ENCODE measurements around the gene SEPTIN2. TPM values are rescaled to one million over a fixed set of nuclear protein-coding genes. Genes with fewer than 3 reads are reported as not detected.
"Not testable (repeated sequence)": the region's sequence is repeated elsewhere in the genome, so short reads cannot be mapped to it uniquely, and the experiment has no call there.

Gene SEPTIN2
- polyA plus RNA-seq, 3 donors: 133 to 335 (median 211) TPM

DNA sequence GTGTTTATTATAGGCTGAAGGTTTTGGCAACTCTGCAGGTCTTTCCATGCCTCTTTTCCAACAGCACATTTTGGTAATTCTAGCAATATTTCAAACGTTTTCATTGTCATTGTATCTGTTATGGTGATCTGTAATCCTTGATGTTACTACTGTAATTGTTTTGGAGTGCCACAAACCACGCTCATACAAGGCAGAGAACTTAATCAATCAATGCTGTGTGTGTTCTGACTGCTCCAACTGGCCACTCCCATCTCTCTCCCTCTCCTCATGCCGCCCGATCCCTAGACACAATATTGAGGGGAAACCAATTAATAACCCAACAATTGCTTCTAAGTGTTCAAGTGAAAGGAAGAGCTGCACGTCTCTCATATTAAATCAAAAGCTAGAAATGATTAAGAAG lies 33.2 kb upstream of the SEPTIN2 start:
- WGBS, 3 donors: 40 to 70% (median 67%) methylated on average over 5 of the region's 5 CpGs
- no peak overlapping the region for H3K27ac ChIP-seq (ENCODE audit: low read depth, low read length)

DNA sequence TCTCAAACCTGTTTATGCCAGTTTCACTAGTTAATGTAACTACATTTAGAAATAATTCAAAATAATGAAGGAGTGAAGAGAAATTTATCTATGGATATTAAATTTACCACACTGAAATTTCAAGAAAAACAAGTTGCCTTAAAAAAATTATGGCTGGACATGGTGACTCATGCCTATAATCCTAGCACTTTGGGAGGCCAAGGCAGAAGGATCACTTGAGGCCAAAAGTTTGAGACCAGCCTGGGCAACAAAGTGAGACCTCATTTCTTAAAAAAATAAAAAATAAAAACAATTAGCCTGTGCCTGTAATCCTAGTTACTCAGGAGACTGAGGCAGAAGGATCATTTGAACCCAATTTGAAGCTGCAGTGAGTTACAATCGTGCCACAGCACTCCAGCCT lies 30.1 kb upstream of the SEPTIN2 start:
- H3K27ac ChIP-seq (ENCODE audit: low read depth, low read length): no peak overlapping the region
- 76 to 100% (median 96%) methylated on average over 1 of the region's 1 CpG for WGBS, 3 donors

DNA sequence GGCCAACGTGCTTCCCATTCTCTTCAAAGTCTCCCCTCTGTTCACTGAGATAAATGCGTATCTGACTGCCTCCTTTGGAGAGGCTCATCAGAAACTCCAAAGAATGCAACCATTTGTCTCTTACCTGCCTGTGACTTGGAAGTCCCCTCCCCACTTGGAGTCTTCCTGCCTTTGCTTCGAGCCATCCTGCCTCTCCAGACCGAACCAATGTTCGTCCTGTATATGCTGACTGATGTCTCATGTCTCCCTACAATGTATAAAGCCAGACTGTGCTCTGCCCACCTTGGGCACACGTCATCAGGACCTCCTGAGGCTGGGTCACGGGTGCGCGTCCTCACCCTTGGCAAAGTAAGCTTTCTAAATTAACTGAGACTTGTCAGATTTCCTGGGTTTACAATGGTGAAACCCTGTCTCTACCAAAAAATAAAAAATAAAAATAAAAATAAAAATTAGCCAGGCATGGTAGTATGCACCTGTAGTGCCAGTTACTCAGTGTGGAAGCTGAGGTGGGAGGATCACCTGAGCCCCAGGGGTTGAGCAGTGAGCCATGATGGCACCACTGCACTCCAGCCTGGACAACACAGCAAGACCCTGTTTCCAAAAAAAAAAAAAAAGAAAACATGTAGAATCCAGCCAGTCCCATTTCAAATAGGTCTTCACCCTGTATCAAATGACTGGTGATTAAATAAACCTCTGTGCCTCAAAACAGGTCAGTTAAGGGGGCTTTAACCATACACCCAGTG lies 29.2 kb upstream of the SEPTIN2 start:
- 93 to 95% (median 94%) methylated on average over 9 of the region's 9 CpGs for WGBS, 3 donors
- no peak overlapping the region for H3K27ac ChIP-seq (ENCODE audit: low read depth, low read length)

DNA sequence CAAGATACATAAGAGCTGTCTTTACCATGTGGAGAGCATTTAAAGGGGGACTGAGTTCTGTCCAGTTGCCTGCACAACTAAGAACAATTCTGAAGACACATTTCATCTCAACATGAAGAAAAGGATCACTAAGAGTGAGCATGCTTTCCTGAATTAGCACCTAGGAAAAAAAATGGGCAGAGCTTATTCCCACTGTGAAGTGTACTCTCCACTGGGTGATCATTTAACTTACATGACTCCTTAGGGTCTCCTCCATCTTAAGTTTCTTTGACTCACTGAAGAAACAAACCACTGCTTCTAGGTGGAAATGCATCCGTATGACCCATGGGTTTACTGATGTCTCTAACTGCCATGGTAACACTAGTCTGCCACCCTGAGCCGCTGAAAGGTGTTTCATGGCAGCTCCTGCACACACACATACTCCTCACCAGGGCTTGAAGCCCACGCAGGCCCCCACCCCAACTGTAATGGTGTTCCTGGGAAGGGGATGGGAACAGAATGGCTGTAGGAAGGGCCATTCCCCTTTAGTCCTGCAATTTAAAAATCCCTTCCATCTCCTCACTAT lies 27.3 kb upstream of the SEPTIN2 start:
- H3K27ac ChIP-seq (ENCODE audit: low read depth, low read length): no peak overlapping the region
- 86 to 90% (median 88%) methylated on average over 3 of the region's 3 CpGs for WGBS, 3 donors

DNA sequence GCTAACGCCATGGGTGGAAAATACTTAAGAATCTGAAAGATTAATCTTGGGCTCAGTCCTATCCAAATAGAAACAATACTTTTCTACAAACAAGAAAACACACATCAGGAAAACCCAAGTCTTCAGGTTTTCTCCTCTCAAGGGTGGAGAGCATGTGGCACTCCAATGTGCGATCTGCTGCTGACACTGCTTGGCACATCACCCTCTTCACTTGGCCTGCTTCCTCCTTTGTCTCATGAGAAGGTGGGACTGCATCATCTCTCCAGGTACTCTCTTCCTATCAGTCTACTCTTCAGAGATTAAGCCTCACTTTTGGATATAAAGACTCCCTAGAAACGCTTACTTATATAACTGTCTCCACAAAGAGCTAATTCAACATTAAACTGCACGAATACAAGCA lies 26.7 kb upstream of the SEPTIN2 start:
- 49 to 89% (median 87%) methylated on average over 4 of the region's 4 CpGs for WGBS, 3 donors
- H3K27ac ChIP-seq (ENCODE audit: low read depth, low read length): no peak overlapping the region

DNA sequence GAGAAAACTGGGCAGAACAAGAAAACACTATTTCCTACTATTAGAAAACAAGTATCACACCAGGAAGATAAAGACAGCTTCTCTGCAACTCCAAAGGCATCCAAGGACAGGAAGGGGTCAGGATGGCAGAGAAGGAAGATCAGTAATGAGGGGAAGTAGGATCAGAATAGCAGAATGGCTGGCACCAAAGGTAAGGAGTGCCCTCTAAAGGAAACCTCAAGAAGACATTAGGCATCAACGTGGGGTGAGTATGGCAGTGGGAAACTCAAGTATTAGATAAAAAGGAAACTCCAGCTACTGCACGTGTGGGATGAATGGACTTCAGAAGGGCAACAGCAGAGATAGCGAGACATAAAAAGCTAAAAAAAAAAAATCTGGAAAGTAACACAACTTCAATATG lies 26.1 kb upstream of the SEPTIN2 start:
- H3K27ac ChIP-seq (ENCODE audit: low read depth, low read length): no peak overlapping the region
- 55 to 56% (median 55%) methylated on average over 3 of the region's 3 CpGs for WGBS, 3 donors

DNA sequence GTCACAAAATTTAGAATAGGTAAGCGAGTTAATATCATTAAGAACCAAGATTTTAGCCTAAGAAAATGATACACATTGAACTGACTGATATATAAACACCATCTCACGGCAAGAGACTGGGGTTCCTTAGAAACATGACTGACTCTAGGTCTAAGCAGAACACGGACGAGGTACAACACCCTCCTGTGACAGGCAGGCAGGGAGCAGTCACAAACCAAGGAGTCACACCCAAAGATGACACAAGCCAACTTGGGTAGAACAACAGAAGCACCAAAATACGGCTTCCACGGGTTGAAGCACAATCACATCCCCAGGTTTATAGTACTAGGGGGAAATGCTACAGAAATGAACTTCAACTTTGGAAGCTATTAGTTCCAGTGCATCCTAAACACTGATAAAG lies 24.6 kb upstream of the SEPTIN2 start:
- 83 to 91% (median 84%) methylated on average over 6 of the region's 6 CpGs for WGBS, 3 donors
- no peak overlapping the region for H3K27ac ChIP-seq (ENCODE audit: low read depth, low read length)

DNA sequence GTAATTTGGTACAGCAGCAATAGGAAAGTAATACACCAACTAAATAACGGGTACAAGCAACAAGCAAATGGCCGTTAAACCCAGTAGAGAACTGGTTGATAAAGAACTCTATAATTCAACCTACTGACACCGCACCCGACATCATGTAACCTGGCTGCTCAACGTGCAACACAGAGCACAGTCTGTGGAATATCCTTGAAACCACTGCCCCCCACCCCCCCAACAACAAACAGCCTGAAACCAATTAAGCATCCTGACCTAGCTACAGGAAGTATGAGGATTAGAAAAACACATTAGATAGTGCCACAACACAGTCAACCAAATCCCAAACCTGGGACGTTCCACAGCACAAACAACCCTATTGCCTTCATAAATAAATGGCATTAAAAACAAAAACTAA lies 23.7 kb upstream of the SEPTIN2 start:
- no peak overlapping the region for H3K27ac ChIP-seq (ENCODE audit: low read depth, low read length)
- 65 to 84% (median 78%) methylated on average over 6 of the region's 6 CpGs for WGBS, 3 donors

DNA sequence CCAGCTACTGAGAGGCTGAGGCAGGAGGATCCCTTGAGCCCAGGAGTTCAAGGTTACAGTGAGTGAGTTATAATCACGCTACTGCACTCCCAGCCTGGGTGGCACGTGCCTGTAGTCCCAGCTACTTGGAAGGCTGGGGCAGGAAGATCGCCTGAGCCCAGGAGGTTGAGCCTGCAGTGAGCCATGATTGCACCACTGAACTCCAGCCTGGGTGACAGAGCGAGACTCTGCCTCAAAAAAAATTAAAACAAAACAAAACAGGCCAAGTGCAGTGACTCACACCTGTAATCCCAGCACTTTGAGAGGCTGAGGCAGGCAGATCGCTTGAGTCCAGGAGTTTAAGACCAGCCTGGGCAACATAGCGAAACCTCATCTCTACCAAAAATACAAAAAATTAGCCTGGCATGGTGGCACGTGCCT lies 22.3 kb upstream of the SEPTIN2 start:
- 77 to 93% (median 91%) methylated on average over 7 of the region's 7 CpGs for WGBS, 3 donors
- H3K27ac ChIP-seq (ENCODE audit: low read depth, low read length): not testable (repeated sequence)

DNA sequence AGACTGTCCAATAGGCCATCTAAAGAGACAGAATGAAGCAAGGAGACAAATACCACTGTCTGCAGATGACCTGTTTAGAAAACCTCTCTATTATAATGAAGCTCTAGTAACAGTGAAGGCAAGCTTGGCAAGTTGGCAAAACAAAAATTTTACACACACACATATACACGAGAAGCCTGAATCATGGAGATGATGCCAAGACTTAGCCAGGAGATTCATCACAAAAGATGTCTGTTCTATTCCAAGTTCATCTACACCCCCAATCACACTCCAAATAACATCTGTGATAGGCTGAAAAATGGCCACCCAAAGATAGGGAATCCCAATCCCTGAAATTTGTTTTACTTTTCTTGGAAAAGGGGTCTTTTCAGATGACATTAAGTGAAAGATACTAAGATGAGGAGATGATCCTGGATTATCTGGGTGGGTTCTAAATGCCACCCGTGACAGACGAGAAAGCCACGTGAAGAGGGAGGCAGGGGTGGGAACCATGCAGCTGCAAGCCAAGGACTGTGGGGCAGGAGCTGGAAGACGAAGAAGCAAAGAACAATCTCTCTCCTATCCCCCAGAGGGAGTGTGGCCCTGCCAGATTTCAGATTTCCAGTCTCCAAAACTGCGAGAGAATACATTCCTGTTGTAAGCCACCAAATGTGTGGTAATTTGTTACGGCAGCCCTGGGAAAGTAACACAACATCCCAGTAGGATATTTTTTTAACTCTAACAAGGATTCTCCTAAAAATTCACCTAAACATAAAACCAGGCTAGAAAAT lies 20.2 kb upstream of the SEPTIN2 start:
- 43 to 71% (median 67%) methylated on average over 7 of the region's 7 CpGs for WGBS, 3 donors
- H3K27ac ChIP-seq (ENCODE audit: low read depth, low read length): no peak overlapping the region

DNA sequence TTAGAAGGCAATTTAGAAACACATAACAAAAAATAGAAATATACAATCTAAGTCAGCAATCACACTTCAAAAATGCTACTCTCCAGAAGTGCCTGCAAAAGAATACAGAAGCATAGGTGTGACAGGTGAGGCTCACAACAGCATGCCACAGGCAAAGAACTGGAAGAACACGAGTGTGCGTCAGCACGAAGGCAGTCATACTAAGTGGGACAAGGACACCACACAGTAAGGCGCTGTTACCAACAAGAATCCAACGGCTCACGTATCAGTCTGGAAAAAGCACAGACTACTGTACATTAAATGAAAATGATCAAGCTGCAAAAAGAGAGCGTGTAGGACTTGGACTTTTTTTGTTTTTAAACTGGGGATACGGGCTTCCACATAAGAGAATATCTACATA lies 19.0 kb upstream of the SEPTIN2 start:
- 87 to 99% (median 97%) methylated on average over 8 of the region's 8 CpGs for WGBS, 3 donors
- H3K27ac ChIP-seq (ENCODE audit: low read depth, low read length): no peak overlapping the region

DNA sequence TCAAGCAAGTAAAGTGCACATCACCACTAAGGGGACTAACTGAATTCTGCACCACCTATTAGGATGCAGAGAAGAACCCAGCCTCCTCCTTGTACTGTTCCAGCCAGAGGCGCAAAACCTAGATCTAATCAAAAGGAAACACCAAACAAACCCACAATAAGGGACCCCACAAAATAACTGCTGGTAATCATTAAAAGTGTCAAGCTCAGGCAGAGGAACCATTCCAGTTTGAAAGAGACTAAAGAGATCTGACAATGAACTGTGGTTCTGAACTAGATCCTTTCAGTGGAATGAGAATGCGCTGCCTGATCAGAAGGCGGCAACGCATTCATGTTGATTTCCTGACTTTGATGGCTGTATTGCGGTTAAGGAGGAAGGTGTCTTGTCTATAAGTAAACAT lies 17.1 kb upstream of the SEPTIN2 start:
- WGBS, 3 donors: 62 to 87% (median 65%) methylated on average over 5 of the region's 5 CpGs
- H3K27ac ChIP-seq (ENCODE audit: low read depth, low read length): no peak overlapping the region

DNA sequence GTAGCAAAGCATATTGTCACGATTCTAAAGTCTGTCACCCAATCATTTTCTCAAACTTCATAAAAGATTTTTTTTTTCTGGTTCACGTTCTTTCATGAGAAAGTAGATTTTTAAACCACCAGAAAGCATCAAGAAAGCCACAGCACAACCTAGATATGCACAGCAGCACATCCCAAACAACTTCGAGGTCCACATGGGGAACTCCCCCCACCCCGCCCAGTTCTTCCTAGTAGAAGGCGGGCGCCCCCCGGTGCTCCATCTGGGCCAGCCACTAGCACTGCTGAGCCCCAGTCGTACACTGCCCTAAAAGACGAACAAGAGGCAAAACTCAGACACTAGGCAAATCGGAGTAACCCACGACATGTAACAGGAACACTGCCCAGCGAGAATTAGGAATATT lies 15.7 kb upstream of the SEPTIN2 start:
- WGBS, 3 donors: 75 to 84% (median 80%) methylated on average over 12 of the region's 12 CpGs
- no peak overlapping the region for H3K27ac ChIP-seq (ENCODE audit: low read depth, low read length)

DNA sequence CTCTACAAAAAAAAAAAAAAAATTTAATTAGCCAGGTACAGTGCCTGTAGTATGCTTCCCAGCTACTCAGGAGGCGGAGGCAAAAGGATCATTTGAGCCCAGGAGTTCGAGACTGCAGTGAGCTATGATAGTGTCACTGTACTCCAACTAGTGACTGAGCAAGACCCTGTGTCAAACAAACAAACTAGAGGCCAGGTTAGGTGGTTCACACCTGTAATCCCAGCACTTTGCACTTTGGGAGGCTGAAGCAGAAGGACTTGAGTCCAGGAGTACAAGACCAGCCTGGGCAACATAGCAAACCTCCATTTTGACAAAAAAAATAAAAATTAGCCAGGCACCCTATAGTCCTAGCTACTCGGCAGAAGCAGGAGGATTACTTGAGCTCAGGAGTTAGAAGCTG lies 13.6 kb upstream of the SEPTIN2 start:
- WGBS, 3 donors: 69 to 92% (median 83%) methylated on average over 3 of the region's 3 CpGs
- H3K27ac ChIP-seq (ENCODE audit: low read depth, low read length): no peak overlapping the region

DNA sequence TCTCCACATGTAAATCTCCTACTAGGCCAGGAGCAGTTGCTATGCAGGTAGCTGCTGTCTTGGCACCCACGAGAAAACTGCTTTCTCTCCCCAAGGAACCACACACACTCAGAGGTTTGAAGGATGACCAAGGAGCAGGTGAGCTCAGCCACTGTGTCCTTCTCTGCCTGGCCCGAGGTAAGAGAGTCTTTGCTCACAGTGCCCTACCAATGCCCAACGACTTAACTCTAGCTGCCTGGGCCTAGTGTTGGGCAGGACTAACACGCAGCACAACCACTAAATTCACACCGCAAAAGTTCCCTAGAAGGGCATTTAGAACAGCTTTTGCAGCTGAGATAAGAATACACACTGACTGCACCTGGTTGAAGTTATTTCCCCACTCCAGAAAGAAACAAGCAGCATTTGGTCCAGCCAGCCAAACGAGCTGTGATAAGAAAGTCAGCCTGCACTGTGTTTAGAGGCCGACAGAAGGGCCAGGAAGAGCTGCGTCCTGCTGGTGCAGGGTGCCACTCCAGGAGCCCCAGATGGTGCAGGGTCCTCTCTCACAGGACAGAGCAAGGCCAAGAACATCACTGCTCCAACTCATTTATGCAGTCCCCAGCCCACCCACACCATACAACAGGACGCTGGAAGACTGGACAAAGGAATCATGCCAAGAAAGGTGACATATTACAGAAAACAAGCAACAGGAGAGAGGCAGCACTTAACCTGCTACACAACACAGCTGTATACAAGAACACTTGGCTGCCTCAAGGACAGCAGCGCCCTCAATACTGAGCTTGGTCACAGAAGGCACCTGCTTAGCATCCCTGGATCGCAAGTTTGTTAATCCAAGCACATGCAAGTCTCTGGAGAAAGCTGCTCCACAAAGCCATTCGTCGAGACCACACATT lies 12.7 kb upstream of the SEPTIN2 start:
- WGBS, 3 donors: 32 to 83% (median 75%) methylated on average over 13 of the region's 13 CpGs
- H3K27ac ChIP-seq (ENCODE audit: low read depth, low read length): no peak overlapping the region

DNA sequence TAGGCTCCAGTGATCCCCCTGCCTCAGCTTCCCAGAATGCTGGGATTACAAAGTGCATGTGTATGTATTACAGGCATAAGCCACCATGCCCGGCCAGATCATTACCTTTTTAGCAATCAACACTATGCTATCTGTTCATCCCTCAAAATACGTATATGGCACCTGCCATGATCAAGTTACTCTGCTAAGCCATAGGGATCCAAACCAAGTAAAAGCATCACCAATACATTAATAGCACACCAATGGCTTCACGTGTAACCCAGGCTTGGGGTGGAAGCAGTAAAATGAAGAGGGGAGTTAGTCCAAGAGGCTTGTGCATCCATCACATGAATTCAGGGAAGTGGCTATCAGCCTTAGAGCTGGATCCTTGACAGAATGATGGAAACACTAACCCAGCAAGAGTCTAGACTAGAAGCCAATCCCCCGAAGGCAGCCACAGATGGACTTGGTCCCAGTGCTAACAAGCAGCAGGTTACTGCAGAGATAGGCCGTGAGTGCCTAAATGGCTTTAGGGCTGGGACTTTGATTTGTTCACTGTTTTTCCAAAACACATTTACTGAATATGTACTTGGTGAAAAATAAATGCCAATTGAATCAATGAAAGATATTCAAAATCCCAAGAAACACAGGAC lies 11.6 kb upstream of the SEPTIN2 start:
- 70 to 85% (median 81%) methylated on average over 5 of the region's 5 CpGs for WGBS, 3 donors
- no peak overlapping the region for H3K27ac ChIP-seq (ENCODE audit: low read depth, low read length)

DNA sequence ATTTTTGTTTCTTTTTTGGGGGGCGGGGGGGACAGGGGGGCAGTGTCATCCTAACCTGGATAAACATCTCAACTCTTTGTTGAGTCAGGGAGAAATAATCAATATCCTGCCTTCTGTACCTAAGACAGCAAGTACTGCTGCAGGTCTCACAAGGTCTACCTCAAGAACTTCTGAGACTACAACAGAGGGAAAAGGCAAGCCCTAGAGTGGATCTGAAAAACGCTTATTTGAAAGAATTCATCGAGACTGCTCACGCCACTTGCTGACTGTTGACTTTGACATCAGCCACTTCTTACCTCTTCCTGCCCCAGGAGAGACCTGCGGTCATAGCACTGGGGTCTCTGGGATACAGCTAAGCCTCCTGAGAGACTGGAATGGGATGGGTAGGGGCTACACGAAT lies 8.7 kb upstream of the SEPTIN2 start:
- no peak overlapping the region for H3K27ac ChIP-seq (ENCODE audit: low read depth, low read length)
- 60 to 93% (median 88%) methylated on average over 6 of the region's 6 CpGs for WGBS, 3 donors

DNA sequence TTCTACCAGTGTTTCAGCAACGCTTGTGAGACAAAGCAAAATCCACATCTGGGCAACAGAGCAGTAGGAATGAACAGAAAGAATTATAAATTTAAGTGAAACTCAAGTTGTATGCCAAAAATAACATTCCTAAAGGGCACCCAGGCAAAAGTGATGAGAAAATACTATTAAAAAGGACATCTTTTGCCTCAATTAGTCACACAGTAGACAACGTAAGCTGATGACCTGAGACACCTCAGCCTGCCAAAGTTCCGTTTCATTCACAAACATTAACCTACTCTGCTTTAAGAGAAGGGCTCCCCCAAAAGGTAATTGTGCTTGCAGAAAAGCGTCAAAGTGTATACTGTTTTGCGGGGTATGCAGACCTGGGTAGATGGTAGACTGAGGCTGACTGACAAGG lies 7.5 kb upstream of the SEPTIN2 start:
- WGBS, 3 donors: 65 to 90% (median 83%) methylated on average over 5 of the region's 5 CpGs
- H3K27ac ChIP-seq (ENCODE audit: low read depth, low read length): no peak overlapping the region
